ENCODE results near the gene TIMM21. TPM values are rescaled to one million over a fixed set of nuclear protein-coding genes. Genes with fewer than 3 reads are reported as not detected.

The TIMM21 gene
- total and polyA plus RNA-seq, 9 of the 15 experiments (the other 6 are each of a cell fraction or from before 2014, with no cell fraction given), result 54.7 to 229 (median 83.3) TPM

DNA sequence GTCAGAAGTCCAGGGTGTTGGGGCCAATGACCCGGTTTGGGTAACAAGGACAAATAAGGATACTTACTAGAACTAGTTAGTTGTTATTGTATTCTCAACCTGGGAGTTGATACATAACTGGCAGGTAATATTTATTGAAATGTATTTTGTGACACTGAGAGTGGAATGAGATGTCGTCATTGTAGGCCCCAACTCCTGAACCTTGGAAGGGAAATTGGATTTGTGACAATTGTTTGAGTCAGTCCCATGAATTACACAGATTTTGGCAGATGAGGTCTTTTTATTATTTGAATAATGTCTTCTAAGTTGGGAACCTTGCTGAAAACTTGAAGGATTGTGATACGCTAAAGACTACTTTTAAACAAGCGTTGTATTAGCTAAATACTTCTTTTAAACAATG, 5.1 kb downstream of the TIMM21 start:
- Histone ChIP-seq H2AFZ (ENCODE audit: low read depth, low read length) (no peak overlapping the region), H3K9ac (ENCODE audit: insufficient read depth in 1 of 2, low read depth in 2 of 2, low read length in 2 of 2) (no peak overlapping the region)

More for the DNA sequence above, 5.1 kb downstream of the TIMM21 start:
- WGBS (ENCODE audit: insufficient coverage, low coverage, missing lambda C conversion rate), result 91% methylated on average over 4 of the region's 4 CpGs
- no peaks in the 10 kb centered on the region for H3K9me3 ChIP-seq (replicated peaks; ENCODE audit: control insufficient read depth, insufficient read depth, low read depth, low read length)
- DNase-seq (ENCODE audit: extremely low read depth in 1 of 4, low spot score in 3 of 4), result no peak
- peaks cover 57% of the 10 kb centered on the region for H3K79me2 ChIP-seq (ENCODE audit: control insufficient read depth, insufficient read depth, low read length)
- intact Hi-C loops (cut with micrococcal nuclease), result no loop called here
- BruUV-seq (replicated peaks), result no TSS peak
- peaks cover 3% of the 10 kb centered on the region for H3K9me1 ChIP-seq (ENCODE audit: control insufficient read depth, insufficient read depth, low read length)
- H3K36me3 ChIP-seq (ENCODE audit: control insufficient read depth, insufficient read depth, low read length), result peaks cover 84% of the 10 kb centered on the region
- H3K27me3 ChIP-seq (ENCODE audit: control insufficient read depth in 2 of 2, insufficient read depth in 2 of 2, low read length in 2 of 2), result no peaks in the 10 kb centered on the region
- no peak for FAIRE-seq
- ATAC-seq, result no peak
- CTCF ChIA-PET (ENCODE audit: low intra/inter-chr PET ratio), result no interaction called here
- TF ChIP-seq NFIX (CRISPR knock-in tag; IDR thresholded peaks at IDR 0.05; ENCODE audit: low read depth) (no peak), SUPT5H (IDR thresholded peaks at IDR 0.05) (no peak), ZNF232 (CRISPR knock-in tag; IDR thresholded peaks at IDR 0.05) (no peak), CBX2 (IDR thresholded peaks at IDR 0.05; ENCODE audit: insufficient read depth, low read length, poor library complexity, severe bottlenecking) (no peak), KAT2B (IDR thresholded peaks at IDR 0.05; ENCODE audit: low read depth, low read length) (no peak), PYGO2 (tag; IDR thresholded peaks at IDR 0.05) (no peak), RAD21 (CRISPR knock-in tag; conservative IDR thresholded peaks at IDR 0.05 in 1 of 2, IDR thresholded peaks at IDR 0.05 in 1 of 2) (no peak), EGR1 (conservative IDR thresholded peaks at IDR 0.05) (no peak), ZNF354B (CRISPR knock-in tag; IDR thresholded peaks at IDR 0.05) (no peak), STAT5B (CRISPR knock-in tag; IDR thresholded peaks at IDR 0.05) (no peak), NELFE (IDR thresholded peaks at IDR 0.05; ENCODE audit: insufficient read depth, insufficient read length) (no peak), NRF1 (conservative IDR thresholded peaks at IDR 0.05 in 1 of 2, IDR thresholded peaks at IDR 0.05 in 1 of 2) (no peak), ZNF184 (CRISPR knock-in tag; IDR thresholded peaks at IDR 0.05) (no peak), ARHGAP35 (IDR thresholded peaks at IDR 0.05; ENCODE audit: partially characterized antibody) (no peak)
- TF ChIP-seq, protein P1, sequence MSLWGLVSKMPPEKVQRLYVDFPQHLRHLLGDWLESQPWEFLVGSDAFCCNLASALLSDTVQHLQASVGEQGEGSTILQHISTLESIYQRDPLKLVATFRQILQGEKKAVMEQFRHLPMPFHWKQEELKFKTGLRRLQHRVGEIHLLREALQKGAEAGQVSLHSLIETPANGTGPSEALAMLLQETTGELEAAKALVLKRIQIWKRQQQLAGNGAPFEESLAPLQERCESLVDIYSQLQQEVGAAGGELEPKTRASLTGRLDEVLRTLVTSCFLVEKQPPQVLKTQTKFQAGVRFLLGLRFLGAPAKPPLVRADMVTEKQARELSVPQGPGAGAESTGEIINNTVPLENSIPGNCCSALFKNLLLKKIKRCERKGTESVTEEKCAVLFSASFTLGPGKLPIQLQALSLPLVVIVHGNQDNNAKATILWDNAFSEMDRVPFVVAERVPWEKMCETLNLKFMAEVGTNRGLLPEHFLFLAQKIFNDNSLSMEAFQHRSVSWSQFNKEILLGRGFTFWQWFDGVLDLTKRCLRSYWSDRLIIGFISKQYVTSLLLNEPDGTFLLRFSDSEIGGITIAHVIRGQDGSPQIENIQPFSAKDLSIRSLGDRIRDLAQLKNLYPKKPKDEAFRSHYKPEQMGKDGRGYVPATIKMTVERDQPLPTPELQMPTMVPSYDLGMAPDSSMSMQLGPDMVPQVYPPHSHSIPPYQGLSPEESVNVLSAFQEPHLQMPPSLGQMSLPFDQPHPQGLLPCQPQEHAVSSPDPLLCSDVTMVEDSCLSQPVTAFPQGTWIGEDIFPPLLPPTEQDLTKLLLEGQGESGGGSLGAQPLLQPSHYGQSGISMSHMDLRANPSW (CRISPR knock-in tag; IDR thresholded peaks at IDR 0.05), result no peak
- no peak overlapping the region for H3K4me2 ChIP-seq (ENCODE audit: insufficient read depth, low read length)
- H4K20me1 ChIP-seq (replicated peaks; ENCODE audit: control insufficient read depth, insufficient read depth, low read length), result no peaks in the 10 kb centered on the region; the same call in 1 of the 2 replicates
- H3K4me3 ChIP-seq, result no peak overlapping the region
- no peak overlapping the region for H3K27ac ChIP-seq (ENCODE audit: extremely low read depth, low read depth, low read length)
- H3K4me1 ChIP-seq (replicated peaks in 1 of 2; ENCODE audit: control insufficient read depth in 2 of 2, insufficient read depth in 2 of 2, low read length in 2 of 2), result peaks cover 0 to 2% of the 10 kb centered on the region in 2 experiments; a peak in 2 of 5 replicates
- in situ Hi-C loops (cut with MboI), result no loop called here
- POLR2A ChIA-PET, result interaction anchor here (0.6 to 1.3 kb wide), 2 partner anchors 16 to 298 kb away, joined by 3 to 6 read pairs; no protein-coding TSS in a partner anchor

All from K562 (cell line).